HG02610 (cell line): ENCODE measurements around the gene SCAPER.

Experiments used
- ATAC-seq: cut with Tn5 transposase; IDR thresholded peaks from one replicate; pipeline ENCODE4 v1.9.1; 2021; ENCODE audit warnings: mild to moderate bottlenecking, moderate library complexity; ENCODE audit not compliant: unreplicated experiment

The SCAPER gene, protein sequence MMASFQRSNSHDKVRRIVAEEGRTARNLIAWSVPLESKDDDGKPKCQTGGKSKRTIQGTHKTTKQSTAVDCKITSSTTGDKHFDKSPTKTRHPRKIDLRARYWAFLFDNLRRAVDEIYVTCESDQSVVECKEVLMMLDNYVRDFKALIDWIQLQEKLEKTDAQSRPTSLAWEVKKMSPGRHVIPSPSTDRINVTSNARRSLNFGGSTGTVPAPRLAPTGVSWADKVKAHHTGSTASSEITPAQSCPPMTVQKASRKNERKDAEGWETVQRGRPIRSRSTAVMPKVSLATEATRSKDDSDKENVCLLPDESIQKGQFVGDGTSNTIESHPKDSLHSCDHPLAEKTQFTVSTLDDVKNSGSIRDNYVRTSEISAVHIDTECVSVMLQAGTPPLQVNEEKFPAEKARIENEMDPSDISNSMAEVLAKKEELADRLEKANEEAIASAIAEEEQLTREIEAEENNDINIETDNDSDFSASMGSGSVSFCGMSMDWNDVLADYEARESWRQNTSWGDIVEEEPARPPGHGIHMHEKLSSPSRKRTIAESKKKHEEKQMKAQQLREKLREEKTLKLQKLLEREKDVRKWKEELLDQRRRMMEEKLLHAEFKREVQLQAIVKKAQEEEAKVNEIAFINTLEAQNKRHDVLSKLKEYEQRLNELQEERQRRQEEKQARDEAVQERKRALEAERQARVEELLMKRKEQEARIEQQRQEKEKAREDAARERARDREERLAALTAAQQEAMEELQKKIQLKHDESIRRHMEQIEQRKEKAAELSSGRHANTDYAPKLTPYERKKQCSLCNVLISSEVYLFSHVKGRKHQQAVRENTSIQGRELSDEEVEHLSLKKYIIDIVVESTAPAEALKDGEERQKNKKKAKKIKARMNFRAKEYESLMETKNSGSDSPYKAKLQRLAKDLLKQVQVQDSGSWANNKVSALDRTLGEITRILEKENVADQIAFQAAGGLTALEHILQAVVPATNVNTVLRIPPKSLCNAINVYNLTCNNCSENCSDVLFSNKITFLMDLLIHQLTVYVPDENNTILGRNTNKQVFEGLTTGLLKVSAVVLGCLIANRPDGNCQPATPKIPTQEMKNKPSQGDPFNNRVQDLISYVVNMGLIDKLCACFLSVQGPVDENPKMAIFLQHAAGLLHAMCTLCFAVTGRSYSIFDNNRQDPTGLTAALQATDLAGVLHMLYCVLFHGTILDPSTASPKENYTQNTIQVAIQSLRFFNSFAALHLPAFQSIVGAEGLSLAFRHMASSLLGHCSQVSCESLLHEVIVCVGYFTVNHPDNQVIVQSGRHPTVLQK (N-terminal part only)

DNA sequence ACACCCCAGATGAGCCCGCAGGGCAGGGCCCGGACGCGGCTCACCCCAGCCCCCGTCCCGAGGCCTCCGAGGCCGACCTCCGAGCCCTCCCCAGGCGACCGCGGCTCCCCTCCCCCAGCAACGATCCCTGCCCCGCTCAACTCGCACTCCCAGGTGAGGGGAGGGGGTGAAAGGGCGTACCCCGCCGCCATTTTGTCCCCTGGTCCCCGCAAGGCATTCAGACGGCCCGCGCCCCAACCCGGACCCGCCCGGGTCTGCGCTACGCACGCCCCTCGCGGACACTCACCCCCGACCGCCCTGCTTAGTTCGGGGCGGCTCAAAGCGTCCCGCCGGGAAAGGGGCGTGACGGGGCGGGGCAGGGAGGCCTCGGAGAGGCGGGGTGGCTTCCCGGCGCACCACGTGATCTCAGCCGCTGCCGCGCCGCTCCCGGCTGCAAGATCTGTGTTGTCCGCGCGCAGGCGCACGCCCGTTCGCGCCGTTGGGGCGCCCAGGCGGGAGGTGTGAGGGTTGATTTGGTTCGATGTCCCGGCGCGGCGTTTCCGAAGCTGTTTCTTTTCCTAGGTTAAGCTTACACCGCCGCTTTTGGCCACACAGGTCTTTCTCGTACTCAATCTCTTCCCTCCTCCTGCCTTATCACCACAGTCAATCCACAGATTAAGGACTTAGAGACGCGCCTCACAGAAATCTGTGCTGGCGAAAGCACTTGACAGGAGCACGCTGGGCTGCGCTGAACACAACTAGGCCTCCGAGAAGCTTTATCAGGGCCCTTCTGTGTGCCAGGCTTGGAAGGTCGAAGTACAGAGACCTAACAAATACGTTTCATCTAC is at the start of gene SCAPER:
Gene SCAPER (minus strand): TSS at position 328 of the 827 bp plus-strand sequence. CDS start 21,523 bp downstream, outside the sequence.
- peak; percentile 84 for ATAC-seq

- ATAC-seq, result no peak
These were observed 49.6 kb upstream of the SCAPER start for GRCh38 chr15:76954744-76955143.

DNA sequence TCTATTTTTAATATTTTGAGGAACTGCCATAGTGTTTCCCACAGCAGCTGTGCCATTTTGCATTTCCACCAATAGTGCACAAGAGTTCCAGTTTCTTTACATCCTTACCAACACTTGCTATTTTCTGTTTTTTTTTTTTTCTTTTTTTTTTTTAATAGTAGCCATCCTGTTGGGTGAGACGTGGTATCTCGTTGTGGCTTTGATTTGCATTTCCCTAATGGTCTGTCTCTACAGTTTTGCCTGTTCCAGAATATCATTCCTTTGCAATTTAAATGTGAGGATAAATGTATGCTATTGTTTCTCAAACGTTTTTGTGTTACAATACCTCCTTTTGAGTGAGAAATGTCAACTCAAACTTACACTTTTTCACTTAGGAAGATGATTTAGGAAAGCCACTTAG is 48.8 kb upstream of the SCAPER start:
- ATAC-seq, result no peak

GRCh38 chr15:76951220-76951619 is 46.1 kb upstream of the SCAPER start:
- no peak for ATAC-seq

DNA sequence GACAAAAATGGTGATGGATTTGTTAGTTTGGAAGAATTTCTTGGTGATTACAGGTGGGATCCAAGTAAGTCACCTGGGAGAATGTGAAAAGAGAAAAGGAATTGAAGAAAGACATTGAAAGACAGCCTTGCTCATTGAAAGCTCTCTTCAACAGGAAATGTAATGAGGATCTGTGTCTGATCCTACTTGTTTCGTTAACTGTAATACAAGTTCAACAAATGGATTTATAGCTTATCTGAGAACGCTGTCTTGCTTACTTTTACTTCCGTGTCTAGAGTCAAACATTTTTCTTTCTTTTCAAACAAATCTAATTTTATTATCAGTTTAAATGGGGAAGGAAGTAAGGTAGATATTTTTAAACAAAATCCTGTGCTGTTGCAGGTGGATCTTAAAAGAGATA is 42.3 kb upstream of the SCAPER start:
- ATAC-seq, result no peak

DNA sequence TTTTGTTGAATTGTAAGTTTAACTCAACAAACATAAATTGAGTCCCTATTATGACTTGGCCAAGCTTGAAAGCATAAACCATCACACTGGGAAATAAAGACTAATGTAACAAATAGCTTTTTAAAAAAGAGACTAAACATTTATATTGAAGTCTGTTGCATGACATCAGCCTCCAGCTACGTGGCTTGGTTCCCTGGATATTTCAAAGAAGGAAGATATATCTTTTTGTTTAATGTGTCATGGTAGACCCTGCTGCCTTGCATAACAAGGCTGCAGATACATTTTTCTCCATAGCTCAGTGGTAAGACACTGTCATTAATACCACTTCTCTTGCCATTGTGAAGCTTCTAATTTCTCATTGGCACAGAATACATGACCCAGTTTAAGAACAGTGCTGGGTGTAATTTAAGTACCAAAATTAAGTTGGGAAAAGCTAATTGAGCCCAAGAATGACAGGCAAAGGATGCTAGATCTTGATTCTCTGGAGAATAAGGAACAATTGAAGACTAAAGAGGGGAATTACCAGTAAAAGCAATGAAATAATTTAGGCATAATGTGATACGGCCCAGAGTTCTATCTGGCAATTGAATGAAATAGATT is 40.5 kb upstream of the SCAPER start:
- no peak for ATAC-seq

GRCh38 chr15:76942331-76942730 is 37.2 kb upstream of the SCAPER start:
- no peak for ATAC-seq

DNA sequence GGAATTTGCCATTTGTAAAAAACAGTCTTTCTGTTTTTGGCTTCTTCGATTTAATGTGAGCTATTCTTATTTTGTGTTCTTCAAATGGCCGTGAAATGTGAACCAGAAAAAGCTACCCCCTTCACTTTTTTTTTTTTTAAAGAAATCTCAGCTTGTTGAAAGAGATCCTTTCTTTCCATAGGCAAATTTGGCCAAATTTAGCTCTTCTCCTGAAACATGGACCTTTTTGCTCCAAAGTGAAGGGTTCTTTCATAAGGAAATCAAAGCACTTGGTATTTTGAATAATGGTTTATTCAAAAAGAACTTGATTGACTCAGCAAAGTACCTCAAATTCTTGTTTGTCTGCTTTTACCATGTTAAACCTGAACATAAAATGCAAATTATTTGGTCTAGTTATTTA is 36.5 kb upstream of the SCAPER start:
- no peak for ATAC-seq

GRCh38 chr15:76939715-76940114 is 34.6 kb upstream of the SCAPER start:
- no peak for ATAC-seq

GRCh38 chr15:76938752-76939151 is 33.6 kb upstream of the SCAPER start:
- no peak for ATAC-seq

DNA sequence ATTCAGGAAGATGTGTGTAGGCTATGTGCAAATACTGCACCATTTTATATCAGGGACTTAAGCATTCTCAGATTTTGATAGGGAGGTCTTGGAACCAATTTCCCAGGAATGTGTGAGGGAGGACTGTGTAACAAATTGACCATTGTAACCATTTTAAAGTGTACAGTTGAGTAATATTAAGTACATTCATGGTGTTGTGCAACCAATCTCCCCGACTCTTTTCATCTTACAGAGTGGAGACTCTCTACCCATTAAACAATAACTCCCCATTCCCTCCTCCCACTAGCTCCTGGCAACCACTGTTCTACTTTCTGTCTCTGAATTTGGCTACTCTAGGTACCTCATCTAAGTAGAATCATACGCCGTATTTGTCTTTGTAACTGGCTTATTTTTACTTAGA is 31.5 kb upstream of the SCAPER start:
- ATAC-seq, result no peak

- peak; percentile 38 for ATAC-seq
These were observed 30.5 kb upstream of the SCAPER start for GRCh38 chr15:76935620-76936019.

- ATAC-seq, result no peak
These were observed 27.2 kb upstream of the SCAPER start for GRCh38 chr15:76932135-76932966.

- peak; percentile 97 for ATAC-seq
These were observed 26.4 kb upstream of the SCAPER start, which contains the start of gene RCN2 for GRCh38 chr15:76931397-76932134. Gene RCN2 (plus strand): TSS chr15:76931749. CDS start chr15:76931842, 93 bp downstream.

DNA sequence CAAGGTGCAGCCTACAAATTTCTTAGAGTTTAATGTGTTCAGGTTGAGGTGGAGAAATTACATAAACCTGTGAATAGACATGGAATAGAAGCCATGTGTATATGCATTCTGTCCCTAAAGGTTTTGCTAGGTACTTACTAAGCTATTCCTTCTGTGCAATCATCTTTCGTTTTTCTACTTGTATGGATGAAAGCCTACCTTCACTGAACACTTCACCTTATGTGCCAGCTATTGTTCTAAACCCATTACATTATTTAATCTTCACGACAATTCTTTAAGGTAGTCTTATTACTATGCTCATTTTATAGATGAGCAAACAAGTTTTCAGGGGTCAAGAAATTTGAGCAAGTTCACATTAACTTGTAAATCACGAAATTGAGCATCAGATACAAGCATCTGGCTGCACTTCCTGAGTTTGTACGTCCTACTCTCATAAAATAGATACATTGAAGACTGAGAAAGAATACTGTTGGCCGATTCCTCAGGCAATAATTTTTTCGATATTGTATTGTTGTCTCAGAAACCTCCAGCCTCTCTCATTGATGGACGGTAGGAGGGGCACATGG is 25.8 kb upstream of the SCAPER start:
- ATAC-seq, result no peak

GRCh38 chr15:76929011-76929760 is 24.0 kb upstream of the SCAPER start:
- no peak for ATAC-seq

DNA sequence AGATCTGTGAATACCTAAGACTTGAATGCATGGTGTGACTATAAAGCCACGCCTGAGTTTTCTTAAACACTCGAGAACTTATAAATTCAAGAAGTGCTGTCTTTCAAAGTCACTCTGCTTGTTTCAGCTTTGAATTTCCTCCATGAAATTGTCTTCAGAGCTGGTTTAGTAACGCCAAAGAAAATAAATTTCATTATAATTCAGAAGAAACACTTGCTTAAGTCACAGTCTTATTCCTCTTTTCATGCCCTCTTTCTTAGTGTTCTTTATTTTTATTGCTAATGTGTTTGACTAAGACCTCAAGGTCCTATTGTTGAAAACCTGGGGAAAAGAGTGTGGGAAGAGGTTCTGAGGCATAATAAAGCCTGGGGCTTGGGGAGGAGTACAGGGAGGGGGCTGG is 23.1 kb upstream of the SCAPER start:
- no peak for ATAC-seq
